Right lobe of liver (tissue), 6 donors: ENCODE results near the gene TBCEL. TPM values are rescaled to one million over a fixed set of nuclear protein-coding genes. Genes with fewer than 3 reads are reported as not detected.
"Not testable (repeated sequence)": the region's sequence is repeated elsewhere in the genome, so short reads cannot be mapped to it uniquely, and the experiment has no call there.

ENCODE experiments used
- ATAC-seq, 4 donors: fragments of 200-7000 bp; cut with Tn5 transposase; one replicate each; pipeline ENCODE4 v1.9.1; 2020; ENCODE audit warnings: mild to moderate bottlenecking in 4 of 4, moderate library complexity in 4 of 4
- DNase-seq, 3 donors: peaks; one replicate each; pipeline ENCODE4 v3.0.0-alpha.2; 2020
- H3K27ac ChIP-seq, 3 donors: fragments of 200-600 bp; one replicate each; pipeline ENCODE4 v1.8.0; 2022
- H3K27me3 ChIP-seq, 2 donors: fragments of 200-600 bp; one replicate each; pipeline ENCODE4 v1.8.0; 2022
- H3K36me3 ChIP-seq, 4 donors: fragments of 200-600 bp; sonication (generic) in 1 of 4; one replicate each; pipeline versions ENCODE4 v1.5.1 to v1.8.0; 2017 to 2022; ENCODE audit warnings: control low read depth in 1 of 4
- H3K4me1 ChIP-seq, 4 donors: fragments of 200-600 bp; sonication (generic) in 1 of 4; one replicate each; pipeline versions ENCODE4 v1.5.1 to v1.8.0; 2017 to 2022; ENCODE audit warnings: control low read depth in 1 of 4
- H3K4me3 ChIP-seq, 3 donors: fragments of 200-600 bp; one replicate each; pipeline ENCODE4 v1.8.0; 2022
- H3K9me3 ChIP-seq, 4 donors: fragments of 200-600 bp; sonication (generic) in 1 of 4; one replicate each; pipeline versions ENCODE4 v1.5.1 to v1.8.0; 2017 to 2022; ENCODE audit warnings: control low read depth in 1 of 4
- CTCF ChIP-seq, 4 donors: fragments of 200-600 bp in 3 of 4; fragments of 450-650 bp in 1 of 4; IDR thresholded peaks; one replicate each; pipeline versions ENCODE4 v1.5.1 to v1.8.0; 2016 to 2022; ENCODE audit warnings: antibody characterized with exemption in 4 of 4, mild to moderate bottlenecking in 2 of 4
- POLR2A ChIP-seq: fragments of 450-650 bp; IDR thresholded peaks from one replicate; pipeline ENCODE4 v1.6.1; 2017; ENCODE audit warnings: antibody characterized with exemption, mild to moderate bottlenecking
- WGBS: methylation state at CpG from one replicate; pipeline ENCODE4 v1.1.6; 2018; ENCODE audit warnings: low coverage, low lambda C conversion rate; ENCODE audit not compliant: insufficient coverage; ENCODE audit errors: missing lambda C conversion rate; 5-methylcytosine and 5-hydroxymethylcytosine counted together
- intact Hi-C, 2 donors: fragments of 100-400 bp; cut with DNase I; formaldehyde crosslinking; loops; one replicate each; pipeline versions ENCODE4 v1.11.2 to v1.14.1; 2022
- total RNA-seq, 6 experiments: library from RNA; depleted of rRNA in 2 of 6; stranded (reverse); fragments of >200 nt in 2 of 6; fragmentation: NEBNext Ultra II Directional in 3 of 6; extraction: Animal tissue kit (Norgen Biotek cat#: 25700) in 3 of 6; gene quantifications; one replicate each; pipeline versions ENCODE4 v1.1.0 to v1.2.4, GENCODE V29; 2016 to 2023
- donor health status: DM: no; HTN: yes; CAD: no.
- donor health status: DM: no; HTN: no; CAD: no.
- donor health status: DM: no; HTN: no; CAD: no.
- donor health status: DM: no; HTN: yes; CAD: no.
- donor health status: DM: no; HTN: yes; CAD: no.

TBCEL gene
- total RNA-seq, 6 experiments from 2014 or later = 9.6 to 37.9 (median 17.8) TPM

GRCh38 chr11:121113611-121114010 is 89.7 kb downstream of the TBCEL start:
- WGBS = 62% methylated on average over 4 of the region's 9 CpGs
- H3K27me3 ChIP-seq = no peaks in the 10 kb centered on the region
- H3K36me3 ChIP-seq = no peaks in the 10 kb centered on the region
- no peaks in the 10 kb centered on the region for H3K9me3 ChIP-seq
- DNase-seq (no peak), ATAC-seq (no peak)
- intact Hi-C loops = no loop called here
- no peak overlapping the region for H3K4me3 ChIP-seq
- TF ChIP-seq CTCF (IDR thresholded peaks at IDR 0.05) (no peak), POLR2A (no peak)
- H3K27ac ChIP-seq = no peak overlapping the region
- H3K4me1 ChIP-seq = no peaks in the 10 kb centered on the region

GRCh38 chr11:121115024-121115423 is 91.1 kb downstream of the TBCEL start:
- H3K4me1 ChIP-seq, H3K36me3 ChIP-seq, intact Hi-C loops, H3K9me3 ChIP-seq, H3K4me3 ChIP-seq, ATAC-seq, H3K27me3 ChIP-seq, H3K27ac ChIP-seq, DNase-seq: not testable (repeated sequence)
- 78% methylated on average over 1 of the region's 1 CpG for WGBS

GRCh38 chr11:121117788-121118187 is 93.9 kb downstream of the TBCEL start:
- 72% methylated on average over 3 of the region's 6 CpGs for WGBS
- intact Hi-C loops = no loop called here
- no peaks in the 10 kb centered on the region for H3K9me3 ChIP-seq
- no peak overlapping the region for H3K27ac ChIP-seq
- H3K4me3 ChIP-seq = no peak overlapping the region
- DNase-seq (no peak), ATAC-seq (peak; percentile 43 to 62 (median 53))
- no peaks in the 10 kb centered on the region for H3K36me3 ChIP-seq
- no peaks in the 10 kb centered on the region for H3K4me1 ChIP-seq
- H3K27me3 ChIP-seq = no peaks in the 10 kb centered on the region
- TF ChIP-seq POLR2A = no peak
- no peak for TF ChIP-seq CTCF (IDR thresholded peaks at IDR 0.05)

- ATAC-seq (peak in 3 of 4 donors; percentile 62 to 86 (median 67)), DNase-seq (no peak)
- TF ChIP-seq CTCF (IDR thresholded peaks at IDR 0.05) (peak in 3 of 4 donors; percentile 23 to 44 (median 37)), POLR2A (no peak)
- intact Hi-C loops = no loop called here
- no peaks in the 10 kb centered on the region for H3K27me3 ChIP-seq
- H3K36me3 ChIP-seq = no peaks in the 10 kb centered on the region
- no peak overlapping the region for H3K27ac ChIP-seq
- no peak overlapping the region for H3K4me3 ChIP-seq
- H3K4me1 ChIP-seq = no peaks in the 10 kb centered on the region
- WGBS = 50% methylated on average over 1 of the region's 1 CpG
- no peaks in the 10 kb centered on the region for H3K9me3 ChIP-seq
Observed at GRCh38 chr11:121119440-121119839, 95.5 kb downstream of the TBCEL start.

- H3K4me1 ChIP-seq = no peaks in the 10 kb centered on the region
- TF ChIP-seq POLR2A = no peak
- no peak for TF ChIP-seq CTCF (IDR thresholded peaks at IDR 0.05)
- H3K27ac ChIP-seq = no peak overlapping the region
- no peaks in the 10 kb centered on the region for H3K9me3 ChIP-seq
- no peaks in the 10 kb centered on the region for H3K36me3 ChIP-seq
- 92% methylated on average over 3 of the region's 3 CpGs for WGBS
- no peak for ATAC-seq
- no peaks in the 10 kb centered on the region for H3K27me3 ChIP-seq
- intact Hi-C loops = no loop called here
- no peak overlapping the region for H3K4me3 ChIP-seq
- DNase-seq = no peak
Observed at GRCh38 chr11:121122328-121122727, 98.4 kb downstream of the TBCEL start.
